Measurements from ENCODE around the gene UPF2.

GRCh38 chr10:11913079-11913641 lies 129.4 kb downstream of the UPF2 start:
- TF ChIP-seq EZH2 (IDR thresholded peaks at IDR 0.05; ENCODE audit: borderline replicate concordance, low read depth, low read length, severe bottlenecking) (no peak), CTCF (IDR thresholded peaks at IDR 0.05; ENCODE audit: borderline replicate concordance, extremely low read depth, low read length, poor library complexity, severe bottlenecking) (no peak)

All from DND-41 (cell line).